ENCODE data around the gene EPB41L3.

GRCh38 chr18:5393779-5394178 is 150.0 kb downstream of the EPB41L3 start:
- no peak for TF ChIP-seq POLR2A (IDR thresholded peaks at IDR 0.05; ENCODE audit: low read length)
- no peak for TF ChIP-seq GATA1 (IDR thresholded peaks at IDR 0.05; ENCODE audit: low read depth, low read length)
